Fibroblast of mammary gland (primary cell): Measurements from ENCODE around the gene MRPL11.

Experiments used
- DNase-seq: peaks from one replicate; pipeline ENCODE4 v3.0.0-alpha.2; 2010; ENCODE audit warnings: low read depth
- H3K4me3 ChIP-seq: 2 replicates; pipeline ENCODE4 v1.5.1; 2011; ENCODE audit warnings: low read depth, mild to moderate bottlenecking, low read length, moderate library complexity; ENCODE audit not compliant: control insufficient read depth
- TF ChIP-seq, protein P1 (sequence below): conservative IDR thresholded peaks from 2 replicates; pipeline ENCODE4 v1.5.1; 2011; ENCODE audit warnings: low read depth, low read length, inconsistent platforms; ENCODE audit not compliant: control insufficient read depth, insufficient read depth

Gene MRPL11

DNA sequence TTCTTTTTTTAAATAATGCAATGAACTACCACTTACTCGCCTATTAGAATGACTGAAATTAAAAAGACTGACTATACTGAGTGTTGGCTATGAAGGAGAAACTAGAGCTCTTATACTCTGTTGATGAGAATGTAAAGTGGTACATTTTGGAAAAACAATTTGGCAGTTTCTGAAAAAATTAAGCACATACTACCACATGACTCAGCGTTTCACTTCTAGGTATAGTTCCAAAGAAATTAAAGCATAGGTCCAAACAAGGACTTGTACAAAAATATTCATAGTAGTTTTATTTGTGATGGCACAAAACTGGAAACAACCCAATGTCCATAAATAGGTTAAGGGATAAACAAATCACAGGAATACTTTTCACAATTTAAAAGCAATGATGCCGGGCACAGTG lies 44.7 kb downstream of the MRPL11 start:
- TF ChIP-seq, protein P1, sequence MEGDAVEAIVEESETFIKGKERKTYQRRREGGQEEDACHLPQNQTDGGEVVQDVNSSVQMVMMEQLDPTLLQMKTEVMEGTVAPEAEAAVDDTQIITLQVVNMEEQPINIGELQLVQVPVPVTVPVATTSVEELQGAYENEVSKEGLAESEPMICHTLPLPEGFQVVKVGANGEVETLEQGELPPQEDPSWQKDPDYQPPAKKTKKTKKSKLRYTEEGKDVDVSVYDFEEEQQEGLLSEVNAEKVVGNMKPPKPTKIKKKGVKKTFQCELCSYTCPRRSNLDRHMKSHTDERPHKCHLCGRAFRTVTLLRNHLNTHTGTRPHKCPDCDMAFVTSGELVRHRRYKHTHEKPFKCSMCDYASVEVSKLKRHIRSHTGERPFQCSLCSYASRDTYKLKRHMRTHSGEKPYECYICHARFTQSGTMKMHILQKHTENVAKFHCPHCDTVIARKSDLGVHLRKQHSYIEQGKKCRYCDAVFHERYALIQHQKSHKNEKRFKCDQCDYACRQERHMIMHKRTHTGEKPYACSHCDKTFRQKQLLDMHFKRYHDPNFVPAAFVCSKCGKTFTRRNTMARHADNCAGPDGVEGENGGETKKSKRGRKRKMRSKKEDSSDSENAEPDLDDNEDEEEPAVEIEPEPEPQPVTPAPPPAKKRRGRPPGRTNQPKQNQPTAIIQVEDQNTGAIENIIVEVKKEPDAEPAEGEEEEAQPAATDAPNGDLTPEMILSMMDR: no peak
- no peak for DNase-seq
- H3K4me3 ChIP-seq: no peak overlapping the region

DNA sequence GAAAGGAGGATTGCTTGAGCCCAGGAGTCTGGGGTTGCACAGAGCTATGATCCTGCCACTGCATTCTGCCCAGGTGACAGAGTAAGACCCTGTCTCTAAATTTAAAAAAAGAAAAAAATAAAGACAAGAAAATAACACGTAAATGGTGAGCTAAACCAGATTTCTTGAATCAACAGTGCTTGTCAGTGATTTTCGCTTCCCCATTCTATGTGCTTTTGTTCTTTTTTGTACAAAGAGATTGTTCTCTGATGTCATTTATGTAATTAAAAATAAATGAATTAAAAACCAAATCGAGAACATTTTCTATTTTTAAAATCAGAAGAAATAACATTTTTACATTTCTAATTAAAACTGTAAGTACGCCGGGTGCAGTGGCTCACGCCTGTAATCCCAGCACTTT lies 47.3 kb downstream of the MRPL11 start:
- no peak for DNase-seq
- H3K4me3 ChIP-seq: no peak overlapping the region
- TF ChIP-seq, protein P1: no peak

DNA sequence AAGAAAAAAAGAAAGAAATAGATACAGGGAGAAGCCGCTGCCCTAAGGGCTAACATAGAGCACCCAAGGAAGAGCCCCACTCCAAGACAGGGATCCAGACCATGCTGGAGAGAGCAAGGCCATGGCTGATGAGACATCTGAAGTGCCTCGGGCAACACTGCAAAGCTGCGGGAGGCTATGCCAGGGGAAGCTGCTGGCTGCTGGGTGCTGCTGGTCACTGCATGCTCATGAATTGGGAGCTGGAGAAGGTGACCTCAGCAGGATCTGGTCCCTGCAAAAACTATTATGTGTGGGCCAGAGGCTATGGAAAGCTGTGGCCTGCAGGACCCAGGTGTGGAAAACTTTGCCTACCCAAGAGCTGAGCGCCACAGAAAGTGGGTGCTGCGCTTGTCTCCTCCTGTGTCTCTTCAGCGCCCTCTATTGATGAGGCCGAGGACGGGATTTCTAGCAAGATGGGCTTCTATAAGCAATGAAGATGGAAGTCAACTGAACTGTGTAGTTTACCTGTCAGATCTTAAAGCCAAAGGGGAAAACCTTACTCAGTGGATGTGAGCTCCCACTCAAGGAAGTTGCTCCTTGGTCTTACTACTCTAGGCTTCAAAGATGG lies 49.8 kb downstream of the MRPL11 start:
- DNase-seq: peak; percentile 74
- TF ChIP-seq, protein P1: peak; percentile 86
- no peak overlapping the region for H3K4me3 ChIP-seq

DNA sequence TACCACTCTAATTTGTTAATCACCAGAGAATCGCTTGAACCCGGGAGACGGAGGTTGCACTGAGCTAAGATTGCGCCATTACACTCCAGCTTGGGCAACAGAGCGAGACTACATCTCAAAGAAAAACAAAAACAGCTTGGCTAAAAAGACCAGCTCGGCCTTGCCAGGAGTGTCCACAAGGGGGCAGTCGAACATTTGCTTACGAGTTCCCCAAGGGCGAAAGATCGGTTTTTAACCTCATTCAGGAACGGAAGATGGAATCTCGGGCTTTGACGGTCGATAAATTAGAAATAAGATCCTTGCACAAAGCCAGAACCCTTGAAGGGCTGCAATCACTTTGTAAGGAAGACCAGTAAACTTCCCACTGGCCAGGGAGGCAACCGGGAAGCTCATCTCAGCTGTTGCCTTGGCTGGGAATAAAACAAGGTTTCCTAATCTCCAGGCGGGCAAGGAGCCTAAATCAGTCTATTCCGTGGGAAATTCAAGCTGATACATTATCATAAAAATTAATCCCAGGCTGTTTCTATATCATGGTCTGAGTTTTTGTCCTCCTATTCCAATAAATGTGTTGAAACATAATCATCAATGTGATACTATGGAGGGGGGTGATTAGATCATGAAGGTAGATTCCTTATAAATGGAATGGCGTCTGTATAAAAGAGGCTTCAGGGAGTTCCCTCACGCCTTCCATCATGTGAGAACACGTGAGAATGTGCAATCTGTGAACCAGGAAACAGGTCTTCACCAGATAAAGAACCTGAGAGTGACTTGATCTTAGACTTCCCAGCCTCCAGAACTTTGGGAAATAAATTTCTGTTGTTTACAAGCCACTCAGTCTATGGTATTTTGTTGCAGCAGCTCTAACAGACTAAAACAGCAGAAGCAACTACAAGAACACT lies 52.2 kb downstream of the MRPL11 start:
- TF ChIP-seq, protein P1: peak; percentile 98
- peak; percentile 89 for DNase-seq
- peak overlapping the region; percentile 31 for H3K4me3 ChIP-seq
